Fibroblast of skin of right biceps (primary cell): ENCODE data around the gene ABCA1.

Experiments used
- DNase-seq: peaks from one replicate; pipeline ENCODE4 v3.0.0-alpha.2; 2013

The ABCA1 gene

GRCh38 chr9:104746798-104747197 is 181.2 kb downstream of the ABCA1 start:
- DNase-seq, result no peak

- no peak for DNase-seq
Measured at GRCh38 chr9:104746285-104746684, 181.7 kb downstream of the ABCA1 start.

DNA sequence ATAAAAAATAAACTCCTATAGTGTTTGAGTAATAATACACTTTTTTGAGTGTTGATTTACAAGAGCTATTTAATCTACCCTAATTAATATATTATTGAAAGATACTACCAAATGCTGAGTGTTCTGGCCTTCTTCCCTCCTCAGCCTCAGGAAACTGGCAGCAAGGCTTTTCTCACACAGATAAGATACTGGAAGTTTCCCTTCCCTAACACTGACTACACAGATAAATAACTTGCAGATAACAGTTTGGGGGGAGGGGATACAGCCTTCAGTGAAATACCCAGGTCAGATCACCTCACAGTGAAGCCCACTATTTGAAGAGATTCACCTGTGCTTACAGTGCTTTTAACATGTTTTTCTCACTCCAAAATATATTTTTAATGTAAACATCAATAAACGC is 182.1 kb downstream of the ABCA1 start:
- no peak for DNase-seq

GRCh38 chr9:104743376-104743985 is 184.5 kb downstream of the ABCA1 start:
- DNase-seq, result peak; percentile 73

- peak; percentile 83 for DNase-seq
Measured at GRCh38 chr9:104740621-104741020, 187.3 kb downstream of the ABCA1 start.

DNA sequence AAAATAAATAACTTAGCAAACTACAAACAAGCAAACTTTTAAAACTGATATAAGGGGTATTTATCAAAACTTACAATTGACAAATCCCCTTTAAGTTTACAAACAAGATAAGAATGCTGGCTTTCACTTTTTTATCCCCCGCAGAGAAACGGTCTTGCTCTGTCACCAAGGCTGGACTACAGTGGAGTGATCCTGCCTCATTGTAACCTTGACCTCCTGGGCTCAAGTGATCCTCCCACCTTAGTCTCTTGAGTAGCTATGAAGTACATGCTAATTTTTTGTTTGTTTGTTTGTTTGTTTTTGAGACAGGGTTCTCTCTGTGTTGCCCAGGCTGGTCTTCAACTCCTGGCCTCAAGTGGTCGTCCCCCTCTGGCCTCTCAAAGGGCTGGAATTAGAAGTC is 189.5 kb downstream of the ABCA1 start:
- no peak for DNase-seq
